PC-9 (cell line): ENCODE data around the gene IL1RAPL1.

Experiments used
- EZH2 ChIP-seq: fragments of 200-600 bp; sonication (generic); IDR thresholded peaks from 2 replicates; pipeline ENCODE4 v1.8.0; 2017; ENCODE audit warnings: antibody characterized with exemption, low read depth
- TF ChIP-seq, protein P1 (sequence below): fragments of 200-600 bp; sonication (generic); conservative IDR thresholded peaks from 2 replicates; pipeline ENCODE4 v1.6.1; 2017; ENCODE audit warnings: mixed run types, antibody characterized with exemption, mild to moderate bottlenecking, moderate library complexity

DNA sequence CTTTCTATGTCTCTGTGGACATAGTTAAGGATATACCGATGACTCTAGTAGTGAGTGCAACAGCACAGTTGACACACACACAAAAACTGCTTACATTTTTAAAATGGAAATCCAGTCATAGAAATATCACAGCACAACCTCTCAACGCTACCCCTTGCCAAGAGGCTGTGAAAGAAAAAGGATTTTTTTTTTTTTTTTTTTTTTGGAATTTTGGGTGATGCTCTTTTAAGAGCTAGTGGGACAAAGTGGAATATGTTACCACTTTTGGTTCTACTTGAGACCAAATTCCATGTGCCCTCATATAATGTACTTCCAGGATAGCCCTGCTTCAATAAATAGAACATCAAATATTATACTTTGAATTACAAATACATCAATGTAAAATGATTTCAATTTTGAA lies 1247.1 kb downstream of the IL1RAPL1 start:
- TF ChIP-seq, protein P1, sequence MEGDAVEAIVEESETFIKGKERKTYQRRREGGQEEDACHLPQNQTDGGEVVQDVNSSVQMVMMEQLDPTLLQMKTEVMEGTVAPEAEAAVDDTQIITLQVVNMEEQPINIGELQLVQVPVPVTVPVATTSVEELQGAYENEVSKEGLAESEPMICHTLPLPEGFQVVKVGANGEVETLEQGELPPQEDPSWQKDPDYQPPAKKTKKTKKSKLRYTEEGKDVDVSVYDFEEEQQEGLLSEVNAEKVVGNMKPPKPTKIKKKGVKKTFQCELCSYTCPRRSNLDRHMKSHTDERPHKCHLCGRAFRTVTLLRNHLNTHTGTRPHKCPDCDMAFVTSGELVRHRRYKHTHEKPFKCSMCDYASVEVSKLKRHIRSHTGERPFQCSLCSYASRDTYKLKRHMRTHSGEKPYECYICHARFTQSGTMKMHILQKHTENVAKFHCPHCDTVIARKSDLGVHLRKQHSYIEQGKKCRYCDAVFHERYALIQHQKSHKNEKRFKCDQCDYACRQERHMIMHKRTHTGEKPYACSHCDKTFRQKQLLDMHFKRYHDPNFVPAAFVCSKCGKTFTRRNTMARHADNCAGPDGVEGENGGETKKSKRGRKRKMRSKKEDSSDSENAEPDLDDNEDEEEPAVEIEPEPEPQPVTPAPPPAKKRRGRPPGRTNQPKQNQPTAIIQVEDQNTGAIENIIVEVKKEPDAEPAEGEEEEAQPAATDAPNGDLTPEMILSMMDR, result no peak
- no peak for TF ChIP-seq EZH2
